Lung (tissue), 12 donors: ENCODE measurements around the gene MAN1A1. TPM values are rescaled to one million over a fixed set of nuclear protein-coding genes. Genes with fewer than 3 reads are reported as not detected.

Experiments
- ATAC-seq: fragments of 200-7000 bp; cut with Tn5 transposase; one replicate; pipeline ENCODE4 v1.9.1; 2020; ENCODE audit warnings: moderate number of reproducible peaks; ENCODE audit not compliant: insufficient read depth, low FRiP score
- DNase-seq, 3 donors: peaks; one replicate each; pipeline ENCODE4 v3.0.0-alpha.2; 2013 to 2017
- H3K27ac ChIP-seq, 2 donors: one replicate each; pipeline ENCODE4 v1.5.1; 2013; ENCODE audit warnings: mild to moderate bottlenecking in 2 of 2, moderate library complexity in 2 of 2, control low read depth in 1 of 2, inconsistent platforms in 1 of 2, low read depth in 1 of 2, low read length in 1 of 2
- H3K27me3 ChIP-seq, 3 donors: one replicate each; pipeline ENCODE4 v1.5.1; 2013; ENCODE audit warnings: low read length in 2 of 3; ENCODE audit not compliant: control insufficient read depth in 3 of 3, insufficient read depth in 3 of 3
- H3K36me3 ChIP-seq, 4 donors: one replicate each; pipeline ENCODE4 v1.5.1; 2013; ENCODE audit warnings: low read length in 4 of 4, mild to moderate bottlenecking in 1 of 4, moderate library complexity in 1 of 4; ENCODE audit not compliant: control insufficient read depth in 4 of 4, insufficient read depth in 4 of 4
- H3K4me1 ChIP-seq, 5 donors: one replicate each; pipeline ENCODE4 v1.5.1; 2013; ENCODE audit warnings: low read length in 5 of 5, mild to moderate bottlenecking in 2 of 5, moderate library complexity in 1 of 5; ENCODE audit not compliant: control insufficient read depth in 5 of 5, insufficient read depth in 5 of 5
- H3K4me3 ChIP-seq: one replicate; pipeline ENCODE4 v1.5.1; 2013; ENCODE audit warnings: mild to moderate bottlenecking, control low read depth, moderate library complexity
- H3K9ac ChIP-seq, 2 donors: one replicate each; pipeline ENCODE4 v1.5.1; 2013; ENCODE audit warnings: low read length in 2 of 2, control low read depth in 1 of 2; ENCODE audit not compliant: insufficient read depth in 1 of 2
- H3K9me3 ChIP-seq, 4 donors: one replicate each; pipeline ENCODE4 v1.5.1; 2013; ENCODE audit warnings: low read length in 3 of 4, mild to moderate bottlenecking in 1 of 4, moderate library complexity in 1 of 4; ENCODE audit not compliant: control insufficient read depth in 4 of 4, insufficient read depth in 3 of 4
- CTCF ChIP-seq: IDR thresholded peaks from 2 replicates; pipeline ENCODE4 v1.5.1; 2012; ENCODE audit warnings: mild to moderate bottlenecking; ENCODE audit errors: control extremely low read depth, extremely low read depth
- WGBS, 2 donors: extraction: QIAGEN DNeasy Blood & Tissue Kit; methylation state at CpG; one replicate each; pipeline ENCODE4 v1.1.7; 2013; 5-methylcytosine and 5-hydroxymethylcytosine counted together
- polyA plus RNA-seq, 2 donors: library from polyadenylated mRNA; stranded (reverse); fragments of 200-250 nt; gene quantifications; one replicate each; pipeline ENCODE4 v1.2.1, GENCODE V29; 2013
- total RNA-seq, 2 donors: library from RNA; depleted of rRNA in 1 of 2; stranded (reverse); fragments of >200 nt in 1 of 2; gene quantifications; one replicate each; pipeline ENCODE4 v1.2.1, GENCODE V29; 2014 to 2021
- donor health status: control.
- donor health status: control.
- donor health status: Bipolar disorder and iron deficiency.
- donor health status: healthy.
- donor health status: DM: yes; HTN: yes; CAD: no.

MAN1A1 gene
- total and polyA plus RNA-seq, 4 donors: 13.9 to 71.0 (median 48.2) TPM

GRCh38 chr6:119355890-119356289, 6.3 kb upstream of the MAN1A1 start:
- ATAC-seq (no peak), DNase-seq (no peak)
- Histone ChIP-seq H3K36me3 (no peaks in the 10 kb centered on the region), H3K9ac (no peak overlapping the region), H3K27me3 (no peaks in the 10 kb centered on the region), H3K4me3 (no peak overlapping the region), H3K4me1 (no peaks in the 10 kb centered on the region), H3K9me3 (no peaks in the 10 kb centered on the region), H3K27ac (no peak overlapping the region)
- 81 to 91% methylated on average over 4 of the region's 4 CpGs for WGBS, 2 donors
- TF ChIP-seq CTCF: no peak

DNA sequence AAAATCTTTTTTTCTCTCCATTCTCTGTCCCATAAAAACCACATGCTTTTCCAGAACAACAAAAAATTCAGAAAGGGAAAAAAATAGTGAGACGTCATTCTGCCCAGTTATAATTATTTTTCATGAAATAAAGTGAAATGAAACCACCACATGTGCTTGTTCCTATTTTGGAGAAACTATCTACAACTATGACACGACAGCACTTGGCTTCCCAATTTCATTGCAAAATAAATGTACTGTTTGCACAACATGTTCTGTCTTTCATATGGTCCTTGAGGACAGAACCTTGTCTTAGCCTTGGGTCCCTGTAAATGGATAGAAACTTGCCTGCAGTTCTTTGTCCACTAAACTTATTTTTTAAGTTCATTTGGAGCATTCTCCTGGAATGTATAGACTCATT, 5.6 kb upstream of the MAN1A1 start:
- H3K27ac ChIP-seq: no peak overlapping the region
- ATAC-seq: no peak
- no peaks in the 10 kb centered on the region for H3K9me3 ChIP-seq
- no peak for DNase-seq
- H3K4me3 ChIP-seq: no peak overlapping the region
- no peak for TF ChIP-seq CTCF
- H3K9ac ChIP-seq: no peak overlapping the region
- 32 to 54% methylated on average over 2 of the region's 2 CpGs for WGBS, 2 donors
- H3K36me3 ChIP-seq: no peaks in the 10 kb centered on the region
- H3K4me1 ChIP-seq: peaks cover 0 to 3% (median 0%) of the 10 kb centered on the region in 5 donors
- H3K27me3 ChIP-seq: no peaks in the 10 kb centered on the region

GRCh38 chr6:119353696-119354095, 4.1 kb upstream of the MAN1A1 start:
- H3K4me3 ChIP-seq: no peak overlapping the region
- no peaks in the 10 kb centered on the region for H3K9me3 ChIP-seq
- no peaks in the 10 kb centered on the region for H3K27me3 ChIP-seq
- no peak overlapping the region for H3K27ac ChIP-seq
- DNase-seq (no peak), ATAC-seq (no peak)
- H3K4me1 ChIP-seq: peaks cover 0 to 3% (median 0%) of the 10 kb centered on the region in 5 donors
- no peaks in the 10 kb centered on the region for H3K36me3 ChIP-seq
- WGBS, 2 donors: 58 to 72% methylated on average over 4 of the region's 4 CpGs
- no peak overlapping the region for H3K9ac ChIP-seq
- TF ChIP-seq CTCF: no peak

DNA sequence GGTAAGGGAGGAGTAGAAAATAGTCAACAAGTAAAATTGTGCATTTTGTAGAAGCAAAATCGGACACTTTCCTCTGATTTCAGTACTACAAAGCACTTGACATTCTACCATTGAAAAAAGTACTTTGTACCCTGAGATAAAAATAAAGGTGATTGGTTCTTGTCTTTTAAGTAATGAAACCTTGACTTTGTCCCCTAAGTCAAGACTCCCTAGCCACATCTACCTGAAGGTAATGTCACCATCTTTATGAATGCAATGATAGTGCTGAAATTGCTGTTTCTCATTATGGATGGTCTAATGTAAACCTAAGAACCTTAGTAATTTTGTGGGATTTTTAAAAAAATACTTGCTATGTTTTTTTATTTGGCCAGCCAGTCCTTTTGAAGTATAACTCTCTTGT, 2.4 kb upstream of the MAN1A1 start:
- Histone ChIP-seq H3K9ac (no peak overlapping the region), H3K4me3 (no peak overlapping the region), H3K27me3 (no peaks in the 10 kb centered on the region), H3K9me3 (no peaks in the 10 kb centered on the region), H3K4me1 (peaks cover 0 to 11% (median 0%) of the 10 kb centered on the region in 5 donors), H3K36me3 (no peaks in the 10 kb centered on the region), H3K27ac (no peak overlapping the region)
- no peak for TF ChIP-seq CTCF
- ATAC-seq (no peak), DNase-seq (no peak)
- WGBS, 2 donors: 82 to 84% methylated on average over 1 of the region's 1 CpG
